Keratinocyte (primary cell): Measurements from ENCODE around the gene CCDC87. TPM values are rescaled to one million over a fixed set of nuclear protein-coding genes. Genes with fewer than 3 reads are reported as not detected.

Experiments
- DNase-seq: peaks from one replicate; pipeline ENCODE4 v3.0.0-alpha.2; 2011; ENCODE audit warnings: low read depth, missing footprints, low spot score
- FAIRE-seq: peaks from 2 replicates; lab custom pipeline; 2011; peaks lifted over from hg19 to GRCh38; lab: Jason Lieb, UNC
- H2AFZ ChIP-seq: 2 replicates; pipeline ENCODE4 v1.6.0; 2012; ENCODE audit warnings: low read length, control low read depth, inconsistent platforms; ENCODE audit not compliant: control insufficient read depth
- H3K27ac ChIP-seq: 2 replicates; pipeline ENCODE4 v1.5.1; 2011; ENCODE audit warnings: low read length; ENCODE audit not compliant: control insufficient read depth, insufficient read depth
- H3K27me3 ChIP-seq: 3 replicates; pipeline ENCODE4 v1.6.0; 2011; ENCODE audit warnings: low read length; ENCODE audit not compliant: control insufficient read depth, insufficient read depth; ENCODE audit errors: extremely low read depth
- H3K36me3 ChIP-seq, 2 experiments: 2 replicates in 1 of 2; 3 replicates in 1 of 2; pipeline ENCODE4 v1.5.1; 2011; ENCODE audit warnings: low read length in 2 of 2, mild to moderate bottlenecking in 1 of 2; ENCODE audit not compliant: control insufficient read depth in 2 of 2, insufficient read depth in 2 of 2; ENCODE audit errors: extremely low read depth in 1 of 2
- H3K4me1 ChIP-seq: 3 replicates; pipeline ENCODE4 v1.5.1; 2011; ENCODE audit warnings: low read length; ENCODE audit not compliant: control insufficient read depth, insufficient read depth; ENCODE audit errors: extremely low read depth
- H3K4me2 ChIP-seq: 3 replicates; pipeline ENCODE4 v1.6.0; 2011; ENCODE audit warnings: low read depth, low read length; ENCODE audit not compliant: control insufficient read depth, insufficient read depth; ENCODE audit errors: extremely low read depth
- H3K4me3 ChIP-seq, 3 experiments: fragments of 200-600 bp in 1 of 3; sonication (generic) in 1 of 3; 2 replicates in 2 of 3; 3 replicates in 1 of 3; pipeline ENCODE4 v1.5.1; 2011 to 2016; ENCODE audit warnings: low read length in 3 of 3, mild to moderate bottlenecking in 3 of 3, control low read depth in 2 of 3, inconsistent platforms in 1 of 3, low read depth in 1 of 3, mixed read lengths in 1 of 3, mixed run types in 1 of 3, moderate library complexity in 1 of 3; ENCODE audit not compliant: control insufficient read depth in 2 of 3, insufficient read depth in 2 of 3; ENCODE audit errors: extremely low read depth in 1 of 3
- H3K79me2 ChIP-seq: 2 replicates; pipeline ENCODE4 v1.6.0; 2012; ENCODE audit warnings: low read length; ENCODE audit not compliant: control insufficient read depth, insufficient read depth
- H3K9ac ChIP-seq: 3 replicates; pipeline ENCODE4 v1.6.0; 2011; ENCODE audit warnings: low read length; ENCODE audit not compliant: control insufficient read depth, insufficient read depth; ENCODE audit errors: extremely low read depth
- H3K9me1 ChIP-seq: 3 replicates; pipeline ENCODE4 v1.6.0; 2011; ENCODE audit warnings: low read length; ENCODE audit not compliant: control insufficient read depth, insufficient read depth; ENCODE audit errors: extremely low read depth
- H3K9me3 ChIP-seq: 2 replicates; pipeline ENCODE4 v1.5.1; 2012; ENCODE audit warnings: low read depth, low read length; ENCODE audit not compliant: control insufficient read depth
- H4K20me1 ChIP-seq: 3 replicates; pipeline ENCODE4 v1.6.0; 2011; ENCODE audit warnings: low read length; ENCODE audit not compliant: control insufficient read depth, insufficient read depth; ENCODE audit errors: extremely low read depth
- EZH2 ChIP-seq: IDR thresholded peaks from one replicate; pipeline ENCODE4 v1.6.1; 2012; ENCODE audit warnings: inconsistent platforms, mild to moderate bottlenecking, low read length, moderate library complexity
- dilution Hi-C: fragments of 300-500 bp; cut with MboI; formaldehyde crosslinking; loops from one replicate; pipeline ENCODE4 v1.7.0; 2020; ENCODE audit warnings: low sequenced_read_pairs; ENCODE audit not compliant: extremely low pct_ligation_motif_present
- polyA plus RNA-seq, 5 experiments: library from polyadenylated mRNA; depleted of rRNA in 3 of 5; stranded (reverse) in 3 of 5; stranded (forward) in 1 of 5; unstranded in 1 of 5; fragments of >200 nt; gene quantifications; 1 replicate in 1 of 5; 2 replicates in 3 of 5; 3 replicates in 1 of 5; pipeline versions ENCODE4 v1.2.1 to v1.2.3, GENCODE V29; 2011 to 2012; ENCODE audit warnings: missing spikeins in 2 of 5, low read depth in 1 of 5, low replicate concordance in 1 of 5
- TF ChIP-seq, protein P1 (sequence below), 3 experiments: IDR thresholded peaks in 1 of 3; conservative IDR thresholded peaks in 1 of 3; optimal IDR thresholded peaks in 1 of 3; 2 replicates in 2 of 3; 3 replicates in 1 of 3; pipeline versions ENCODE3 to v1.5.1; 2011; ENCODE audit warnings: low read length in 3 of 3, mild to moderate bottlenecking in 3 of 3, moderate library complexity in 2 of 3, control low read depth in 1 of 3, inconsistent platforms in 1 of 3; ENCODE audit not compliant: insufficient read depth in 2 of 3; ENCODE audit errors: extremely low read depth in 1 of 3

Gene CCDC87
- polyA plus RNA-seq, 1 donor (not counting 4 experiments of a cell fraction or from before 2014, with no cell fraction given) = 0.07 TPM

- no peaks in the 10 kb centered on the region for H3K36me3 ChIP-seq
- H4K20me1 ChIP-seq = no peaks in the 10 kb centered on the region
- no peak overlapping the region for H3K27ac ChIP-seq
- H3K79me2 ChIP-seq = no peaks in the 10 kb centered on the region
- H3K9ac ChIP-seq = no peak overlapping the region
- no peak for FAIRE-seq
- no peak overlapping the region for H3K4me3 ChIP-seq
- no peak overlapping the region for H3K4me2 ChIP-seq
- H3K4me1 ChIP-seq = peaks cover 5% of the 10 kb centered on the region
- no peaks in the 10 kb centered on the region for H3K9me3 ChIP-seq
- no peak overlapping the region for H2AFZ ChIP-seq
- DNase-seq = no peak
- dilution Hi-C loops = no loop called here
- H3K27me3 ChIP-seq = peaks cover 19% of the 10 kb centered on the region
- H3K9me1 ChIP-seq = no peaks in the 10 kb centered on the region
- no peak for TF ChIP-seq EZH2
- TF ChIP-seq, protein P1, sequence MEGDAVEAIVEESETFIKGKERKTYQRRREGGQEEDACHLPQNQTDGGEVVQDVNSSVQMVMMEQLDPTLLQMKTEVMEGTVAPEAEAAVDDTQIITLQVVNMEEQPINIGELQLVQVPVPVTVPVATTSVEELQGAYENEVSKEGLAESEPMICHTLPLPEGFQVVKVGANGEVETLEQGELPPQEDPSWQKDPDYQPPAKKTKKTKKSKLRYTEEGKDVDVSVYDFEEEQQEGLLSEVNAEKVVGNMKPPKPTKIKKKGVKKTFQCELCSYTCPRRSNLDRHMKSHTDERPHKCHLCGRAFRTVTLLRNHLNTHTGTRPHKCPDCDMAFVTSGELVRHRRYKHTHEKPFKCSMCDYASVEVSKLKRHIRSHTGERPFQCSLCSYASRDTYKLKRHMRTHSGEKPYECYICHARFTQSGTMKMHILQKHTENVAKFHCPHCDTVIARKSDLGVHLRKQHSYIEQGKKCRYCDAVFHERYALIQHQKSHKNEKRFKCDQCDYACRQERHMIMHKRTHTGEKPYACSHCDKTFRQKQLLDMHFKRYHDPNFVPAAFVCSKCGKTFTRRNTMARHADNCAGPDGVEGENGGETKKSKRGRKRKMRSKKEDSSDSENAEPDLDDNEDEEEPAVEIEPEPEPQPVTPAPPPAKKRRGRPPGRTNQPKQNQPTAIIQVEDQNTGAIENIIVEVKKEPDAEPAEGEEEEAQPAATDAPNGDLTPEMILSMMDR (optimal IDR thresholded peaks at IDR 0.05 in 1 of 3, IDR thresholded peaks at IDR 0.05 in 1 of 3, conservative IDR thresholded peaks at IDR 0.05 in 1 of 3; ENCODE audit: extremely low read depth in 1 of 3, insufficient read depth in 2 of 3, low read length in 3 of 3) = no peak
Observed at GRCh38 chr11:66564538-66564937, 28.3 kb downstream of the CCDC87 start.

DNA sequence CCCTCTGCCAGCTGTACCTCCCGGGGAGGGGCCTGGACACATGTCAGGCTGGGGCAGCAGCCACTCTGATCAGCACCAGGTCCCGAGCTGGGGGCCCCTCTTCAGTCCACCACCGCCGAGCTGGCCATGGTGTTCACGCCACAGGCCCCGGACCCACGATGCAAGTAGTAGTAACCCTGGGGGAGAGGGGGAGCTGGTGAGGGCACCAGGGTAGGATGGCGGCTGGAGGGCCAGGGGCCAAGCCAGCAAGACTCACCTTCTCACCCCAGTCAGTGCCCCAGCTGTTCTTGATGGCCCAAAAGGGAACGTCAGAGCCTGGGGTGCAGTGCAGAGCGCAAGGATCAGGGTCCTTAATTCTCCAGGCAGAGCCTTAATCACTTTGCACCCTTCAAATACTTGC lies 29.0 kb downstream of the CCDC87 start:
- Histone ChIP-seq H3K4me1 (peaks cover 5% of the 10 kb centered on the region), H3K4me3 (no peak overlapping the region), H3K9me1 (no peaks in the 10 kb centered on the region), H3K4me2 (no peak overlapping the region), H3K9ac (no peak overlapping the region), H3K27ac (no peak overlapping the region), H3K79me2 (no peaks in the 10 kb centered on the region), H3K27me3 (peaks cover 22% of the 10 kb centered on the region), H2AFZ (no peak overlapping the region), H3K36me3 (no peaks in the 10 kb centered on the region), H4K20me1 (no peaks in the 10 kb centered on the region), H3K9me3 (no peaks in the 10 kb centered on the region)
- no peak for DNase-seq
- FAIRE-seq = no peak
- TF ChIP-seq EZH2 = no peak
- TF ChIP-seq, protein P1 (optimal IDR thresholded peaks at IDR 0.05 in 1 of 3, IDR thresholded peaks at IDR 0.05 in 1 of 3, conservative IDR thresholded peaks at IDR 0.05 in 1 of 3; ENCODE audit: extremely low read depth in 1 of 3, insufficient read depth in 2 of 3, low read length in 3 of 3) = no peak
- dilution Hi-C loops = no loop called here
